Activated T-helper 1 cell treated with anti-CD3 and anti-CD28 coated beads, Interleukin-2, amount 50 U/mL, for 16 hours (primary cell): ENCODE measurements around the gene DUSP10.

Source experiments
- DNase-seq, 2 donors: peaks; one replicate each; pipeline ENCODE4 v3.0.0-alpha.2; 2020; ENCODE audit warnings: low read depth in 1 of 2, low spot score in 1 of 2

The DUSP10 gene

DNA sequence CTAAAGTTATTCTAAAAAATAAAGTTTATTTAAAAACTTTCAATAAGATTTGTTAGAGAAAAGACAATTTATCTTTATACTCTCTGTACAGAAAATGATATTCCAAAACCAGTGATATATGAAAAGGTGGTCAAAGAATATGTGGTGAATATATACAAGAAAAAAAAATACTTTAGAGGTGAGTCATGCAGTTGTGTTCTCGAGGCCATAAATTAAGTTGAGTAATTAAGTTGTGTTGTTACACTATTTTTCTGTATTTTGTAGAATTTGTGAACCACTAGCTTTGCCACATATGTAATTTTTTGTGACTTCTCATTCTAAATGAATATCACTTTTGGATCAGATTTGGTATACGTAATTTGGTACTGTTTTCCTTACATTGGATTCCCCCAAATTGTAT is 23.6 kb upstream of the DUSP10 start:
- no peak for DNase-seq

DNA sequence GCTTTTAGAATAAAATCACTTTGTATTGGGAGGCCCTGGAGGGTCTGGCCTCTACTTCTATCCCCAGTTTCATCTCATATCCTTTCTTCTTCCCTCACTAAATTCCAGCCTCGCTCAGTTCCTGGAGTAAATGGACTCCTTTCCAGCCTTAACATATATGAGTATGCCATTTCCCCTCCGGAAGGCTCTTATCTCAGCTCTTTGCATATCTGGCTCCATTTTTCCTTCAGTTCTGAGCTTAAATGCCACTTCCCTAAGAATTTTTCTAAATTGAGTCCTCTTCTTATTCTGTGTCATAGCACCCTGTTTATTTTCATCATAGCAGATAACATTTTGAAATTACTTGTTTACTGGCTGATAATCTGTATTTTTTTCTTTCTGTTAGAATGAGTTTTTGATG is 20.2 kb upstream of the DUSP10 start:
- DNase-seq, result no peak

DNA sequence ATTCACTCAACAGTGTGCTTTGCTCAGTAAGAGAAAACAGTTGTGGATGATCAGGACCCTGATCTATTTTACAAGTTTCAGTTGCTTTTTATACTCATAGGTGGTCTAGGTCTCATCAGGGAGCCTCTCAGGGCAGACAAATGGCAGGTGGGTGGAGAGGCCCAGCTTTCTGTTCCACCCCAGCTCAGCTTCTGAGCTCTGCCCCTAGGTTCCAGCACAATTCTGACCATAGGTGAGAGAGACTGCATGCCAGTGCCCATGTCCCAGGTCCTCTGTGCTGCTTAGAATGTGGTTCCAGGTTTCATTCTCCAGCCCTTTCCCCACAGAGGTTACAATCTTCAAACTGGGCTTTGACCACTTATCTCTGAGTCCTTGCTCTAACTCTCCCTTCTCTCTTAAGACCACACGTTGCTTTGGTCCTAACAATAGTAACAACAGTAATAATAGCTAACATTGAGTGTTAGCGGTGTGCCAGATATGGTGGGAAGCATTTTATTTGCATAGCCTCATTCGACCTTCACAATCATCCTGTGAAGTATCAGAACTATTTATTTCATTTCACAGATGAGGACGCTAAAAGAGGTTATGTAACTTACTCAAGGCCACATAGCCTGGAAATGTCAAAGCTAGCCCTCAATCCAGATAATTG is 19.6 kb upstream of the DUSP10 start:
- no peak for DNase-seq

DNA sequence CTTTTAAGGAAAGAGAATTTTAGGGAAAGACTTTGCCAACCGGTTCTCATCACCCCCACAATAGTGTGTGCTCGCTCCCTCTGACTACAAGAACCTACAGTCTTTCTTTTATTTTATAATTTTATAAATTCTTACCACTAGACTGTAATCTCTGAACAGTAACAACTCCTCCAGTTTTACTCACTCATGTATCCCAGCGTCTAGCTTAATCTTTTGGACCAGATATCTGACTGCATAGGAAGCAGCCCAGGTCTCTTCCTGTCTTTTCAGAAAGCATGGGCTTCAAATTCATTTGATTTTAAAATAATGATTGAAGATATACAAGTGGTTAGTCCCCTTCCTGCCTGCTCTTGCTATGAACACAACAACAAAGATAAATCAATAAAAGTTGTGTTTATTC is 19.0 kb upstream of the DUSP10 start:
- no peak for DNase-seq

DNA sequence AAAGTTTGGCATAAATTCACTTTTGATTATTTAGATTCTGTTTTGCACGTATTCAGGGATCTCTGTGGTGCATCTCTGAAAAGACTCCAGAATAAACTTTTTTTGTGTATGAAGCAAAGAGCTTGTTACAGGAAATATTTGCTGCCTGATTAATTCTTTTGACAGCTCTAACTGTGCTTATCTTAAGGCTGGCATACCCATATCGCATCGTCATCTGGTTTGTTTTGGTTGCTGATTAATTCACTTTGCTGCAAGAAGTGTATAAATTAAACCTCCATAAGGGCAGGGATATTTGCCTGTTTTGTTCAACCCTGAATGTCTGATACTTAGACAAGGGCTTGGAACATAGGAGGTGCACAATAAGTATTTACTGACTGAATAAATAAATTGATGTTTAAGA is 17.5 kb upstream of the DUSP10 start:
- no peak for DNase-seq

DNA sequence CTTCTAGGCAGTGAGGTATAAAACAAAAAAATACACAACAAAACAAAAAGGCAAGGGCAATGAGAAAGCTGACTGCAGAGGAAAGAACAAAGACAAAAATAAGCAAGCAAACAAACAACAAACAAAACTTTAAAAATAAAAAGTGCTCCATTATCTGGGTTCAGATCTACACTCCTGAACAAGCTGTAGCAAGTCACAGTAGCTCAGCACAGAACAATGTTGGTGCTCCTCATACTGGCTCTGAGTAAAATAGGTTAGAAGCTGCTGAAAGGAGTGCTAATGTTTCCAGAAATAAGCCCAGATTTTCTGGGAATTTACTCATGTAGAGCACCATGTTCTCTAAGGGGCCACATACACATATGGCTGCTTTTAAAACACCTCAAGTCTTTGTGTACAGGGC is 16.6 kb upstream of the DUSP10 start:
- no peak for DNase-seq

DNA sequence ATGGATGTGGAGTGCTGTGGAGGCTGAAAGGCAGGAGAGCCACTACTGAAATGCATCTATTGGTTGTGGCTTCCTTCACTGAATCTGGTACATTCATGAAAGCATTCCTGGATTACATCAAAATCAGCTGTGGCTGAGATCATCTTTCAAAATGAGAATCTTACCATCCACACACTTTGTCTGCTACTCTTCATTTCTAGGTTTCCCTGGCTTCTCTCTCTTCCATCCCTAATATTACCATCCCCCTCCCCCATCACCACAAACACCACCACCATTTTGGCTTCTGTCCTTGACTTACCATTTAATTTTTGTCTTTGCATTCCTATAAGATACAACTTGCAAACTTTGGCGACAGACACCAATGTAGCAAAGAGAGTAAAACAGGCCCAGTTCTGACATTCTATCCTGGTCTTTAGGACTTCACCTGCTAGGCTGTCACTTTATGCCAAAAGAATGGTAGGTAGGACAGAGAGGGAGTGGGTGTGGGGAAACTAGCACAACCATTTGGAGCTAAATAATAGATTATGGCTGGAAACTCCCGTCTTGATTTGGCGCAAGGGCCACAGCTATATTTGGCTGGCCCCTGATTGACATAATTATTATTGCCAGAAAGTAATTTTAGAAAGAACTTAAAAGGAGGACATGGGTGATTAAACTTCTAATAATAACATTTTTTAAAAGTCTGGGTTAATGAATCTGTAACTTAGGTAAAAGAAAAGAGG is 15.1 kb upstream of the DUSP10 start:
- no peak for DNase-seq

DNA sequence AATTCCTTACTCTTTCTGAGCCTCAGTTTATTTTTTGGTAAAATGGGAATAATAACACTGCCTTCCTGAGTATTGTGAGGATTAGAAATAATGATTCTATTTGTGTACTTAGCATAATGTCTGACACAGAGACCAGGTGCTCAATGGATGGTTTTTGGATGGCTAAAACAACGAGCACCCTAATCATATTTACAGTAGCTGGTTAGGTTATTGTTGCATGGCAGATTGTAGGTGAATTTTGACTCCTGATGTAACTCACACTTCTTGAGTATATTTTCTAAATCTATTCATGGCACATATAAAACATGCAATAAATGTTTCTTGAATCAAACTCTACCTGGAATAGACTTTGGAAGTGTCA is 11.9 kb upstream of the DUSP10 start:
- no peak for DNase-seq

DNA sequence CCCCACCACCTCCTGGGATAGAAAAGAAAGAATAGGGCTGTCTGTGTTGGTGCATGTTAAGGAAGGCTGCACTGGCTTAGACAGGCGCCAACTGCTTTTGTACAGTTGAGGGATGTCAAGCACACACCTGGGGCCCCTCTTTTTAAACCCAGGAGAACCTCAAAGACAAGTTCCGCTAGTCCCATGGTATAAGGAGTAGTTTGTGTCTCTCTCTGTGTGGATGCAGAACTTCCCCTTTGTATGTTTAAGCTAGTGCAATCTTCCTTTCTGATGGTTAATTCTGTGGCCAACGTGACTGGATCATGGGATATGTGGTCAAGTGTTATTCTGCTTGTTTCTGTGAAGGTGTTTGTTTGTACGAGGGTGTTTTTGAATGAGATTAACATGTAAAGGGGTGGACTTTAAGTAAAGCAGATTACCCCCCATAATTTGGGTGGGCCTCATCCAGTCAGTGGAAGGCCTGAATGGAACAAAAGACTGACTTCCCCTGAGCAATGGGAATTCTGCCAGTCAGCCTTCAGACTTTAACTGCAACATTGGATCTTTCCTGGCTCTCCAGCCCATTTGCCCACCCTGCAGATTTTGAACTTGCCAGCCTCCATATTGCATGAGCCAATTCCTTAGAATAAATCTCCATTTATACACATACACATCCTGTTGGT is 9.5 kb upstream of the DUSP10 start:
- DNase-seq, result no peak

DNA sequence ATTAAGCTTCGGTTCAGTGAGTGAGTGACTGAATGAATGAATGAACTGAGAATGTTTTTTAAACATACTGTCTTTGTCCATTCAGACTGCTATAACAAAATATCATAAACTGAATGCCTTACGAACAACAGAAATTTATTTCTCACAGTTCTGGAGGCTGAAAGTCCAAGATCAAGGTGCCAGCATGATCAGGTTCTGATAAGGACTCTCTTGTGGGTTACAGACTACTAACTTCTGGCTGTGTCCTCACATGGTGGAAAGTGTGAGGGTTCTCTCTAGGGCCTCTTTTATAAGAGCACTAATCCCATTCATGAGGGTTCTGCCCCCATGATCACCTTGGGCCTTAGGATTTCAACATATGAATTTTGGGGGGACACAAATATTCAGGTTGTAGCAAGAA is 7.1 kb upstream of the DUSP10 start:
- DNase-seq, result no peak

DNA sequence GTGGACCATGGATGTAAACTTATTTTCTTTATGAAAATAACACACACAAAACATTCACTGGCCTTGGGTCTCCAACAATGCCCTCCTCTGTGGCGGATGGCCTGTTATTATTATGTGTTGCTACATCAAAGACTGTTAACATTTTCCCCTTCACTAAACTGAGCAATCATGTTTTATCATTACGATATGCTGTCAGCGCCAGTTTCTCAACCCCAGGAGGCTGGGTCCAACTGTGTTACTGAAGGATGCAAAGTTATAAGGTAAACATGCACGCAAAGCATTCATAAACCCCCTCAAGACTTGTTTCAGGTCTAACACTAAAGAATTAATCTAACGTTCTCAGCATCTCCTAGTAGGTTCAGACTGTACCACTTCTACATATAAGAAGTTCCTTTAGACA is 6.0 kb upstream of the DUSP10 start:
- no peak for DNase-seq

DNA sequence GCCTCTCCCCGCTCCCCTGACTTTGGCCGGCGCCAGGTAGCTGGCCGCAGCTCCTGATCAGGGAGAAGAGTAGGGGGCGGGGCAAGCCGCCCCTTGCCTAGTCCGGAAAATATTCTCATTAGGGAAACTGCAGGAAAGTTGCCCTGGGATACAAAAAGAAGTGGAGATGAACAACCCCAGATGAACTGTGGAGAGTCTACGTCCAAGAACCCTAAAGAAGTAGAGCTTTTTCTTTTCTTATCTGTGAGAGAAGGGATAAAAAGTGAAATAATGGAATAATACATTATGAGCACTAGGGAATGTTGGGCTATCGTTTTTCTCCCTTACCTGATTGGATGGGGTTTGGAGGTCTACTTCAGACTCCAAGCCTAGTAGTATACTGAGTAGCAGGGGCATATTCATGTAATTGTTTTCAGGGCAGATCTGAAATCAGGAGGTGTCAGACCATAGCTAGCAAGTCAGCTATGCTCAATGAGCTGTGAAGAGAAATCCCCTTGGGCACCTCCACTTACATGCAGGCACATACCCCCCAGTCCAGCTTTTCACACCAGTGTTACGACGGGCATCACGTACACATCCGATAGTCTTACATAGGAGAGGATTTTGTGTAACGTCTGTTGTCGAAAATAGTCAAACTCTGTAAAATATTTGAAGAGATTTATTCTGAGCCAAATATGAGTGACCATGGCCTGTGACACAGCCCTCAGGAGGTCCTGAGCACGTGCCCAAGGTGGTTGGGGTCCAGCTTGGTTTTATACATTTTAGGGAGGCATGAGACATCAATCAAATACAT is 1.7 kb upstream of the DUSP10 start:
- DNase-seq, result no peak

DNA sequence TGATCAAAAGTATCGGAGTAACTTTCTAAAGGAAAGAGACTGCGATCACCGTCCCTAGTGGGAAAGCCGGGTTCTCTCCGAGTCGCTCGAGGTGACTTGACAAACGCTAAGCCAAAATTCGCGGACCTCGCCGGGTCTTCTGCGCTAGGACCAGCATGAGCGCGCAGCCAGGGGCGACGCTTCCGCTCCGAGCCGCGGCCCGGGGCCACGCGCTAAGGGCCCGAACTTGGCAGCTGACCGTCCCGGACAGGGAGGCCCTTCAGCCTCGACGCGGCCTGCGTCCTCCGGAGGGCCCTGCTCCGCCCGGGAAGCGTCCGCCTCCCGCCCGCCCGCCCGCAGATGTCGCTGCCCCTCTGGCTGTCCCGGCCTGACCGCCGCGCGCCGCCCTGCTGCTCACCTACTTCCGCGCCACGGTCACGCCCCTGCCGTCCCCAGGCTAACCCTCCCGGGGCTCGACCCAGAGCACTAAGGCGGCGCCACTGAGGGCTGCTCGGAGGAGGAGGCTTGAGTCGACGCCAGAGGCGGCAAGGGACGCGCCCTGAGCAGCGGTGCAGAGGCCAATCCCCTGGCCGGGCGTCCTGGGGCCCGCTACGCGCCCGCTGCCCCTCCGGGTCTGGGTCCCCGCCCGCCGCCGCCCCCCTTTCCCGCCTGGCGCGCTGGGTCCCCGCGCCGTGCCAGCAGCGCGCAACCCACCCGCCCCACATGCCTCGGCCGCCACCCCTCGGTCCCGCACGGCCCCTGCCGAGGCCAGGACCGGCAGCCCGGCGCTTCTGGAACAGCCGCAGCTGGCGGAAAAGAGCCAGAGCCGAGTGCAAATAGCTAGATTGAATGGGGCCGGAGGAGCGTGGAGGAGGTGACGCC is 896 bp upstream of the DUSP10 start:
- DNase-seq, result peak; percentile 54 to 69

DNA sequence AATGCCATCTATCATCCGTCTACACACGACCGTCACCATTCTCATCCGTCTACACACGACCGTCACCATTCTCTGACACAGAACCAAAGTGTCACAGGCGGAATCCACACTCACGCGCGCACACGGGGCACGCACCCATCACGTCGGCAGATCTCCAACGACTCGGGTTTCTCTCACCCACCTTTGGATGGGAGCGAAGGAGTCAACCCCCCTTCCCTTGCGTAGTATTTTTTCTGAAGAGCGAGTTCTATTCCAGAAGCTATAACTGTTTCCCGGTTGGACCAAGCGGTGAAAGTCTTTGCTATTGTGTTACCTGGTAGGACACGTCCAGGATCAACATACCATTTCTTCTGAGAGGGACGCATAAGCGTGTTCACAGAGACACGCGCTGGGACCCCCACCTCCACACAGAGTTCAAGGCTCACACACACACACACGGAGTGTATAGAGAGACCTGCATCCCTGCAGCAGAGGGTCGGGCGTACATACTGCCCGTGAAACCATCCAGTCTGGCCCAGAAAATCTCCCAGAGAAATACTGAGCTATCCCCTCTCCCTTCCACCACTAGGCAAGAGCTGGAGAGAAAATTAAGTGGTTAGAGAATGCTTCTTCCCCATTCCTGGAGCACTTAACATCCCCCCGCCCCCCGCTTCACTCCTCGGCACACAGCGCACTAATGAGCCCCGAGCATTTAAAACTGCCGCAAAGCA is 741 bp downstream of the DUSP10 start:
- DNase-seq, result no peak

DNA sequence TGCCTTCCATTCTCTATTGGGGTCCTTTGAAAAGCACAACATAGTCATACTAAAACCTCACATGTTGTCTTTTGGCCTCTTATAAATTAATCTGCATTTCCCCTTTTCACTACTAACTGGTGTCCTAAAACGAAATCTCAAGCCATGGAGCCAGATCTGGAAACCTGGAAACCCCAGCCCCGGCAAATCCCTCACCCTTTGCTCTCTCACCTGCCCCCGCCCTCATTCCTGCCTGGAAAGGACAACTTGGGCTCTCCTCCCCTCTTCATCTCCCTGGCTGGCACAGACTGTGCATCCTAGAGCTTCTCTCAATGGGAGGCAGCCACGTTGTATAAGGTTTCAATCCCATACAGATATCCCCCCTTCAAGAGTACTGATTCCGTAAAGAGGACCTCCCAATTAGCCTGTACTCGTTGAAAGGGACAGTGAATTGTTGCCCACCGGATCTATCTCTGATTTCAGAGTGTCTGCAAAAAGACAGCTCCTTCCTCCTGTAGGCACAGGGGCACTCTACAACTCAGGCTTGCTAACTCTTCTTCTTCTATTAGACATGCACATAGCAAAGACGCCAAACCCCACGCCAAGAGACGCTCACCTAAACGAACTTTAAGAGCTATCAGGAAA is 1.4 kb downstream of the DUSP10 start:
- DNase-seq, result no peak

DNA sequence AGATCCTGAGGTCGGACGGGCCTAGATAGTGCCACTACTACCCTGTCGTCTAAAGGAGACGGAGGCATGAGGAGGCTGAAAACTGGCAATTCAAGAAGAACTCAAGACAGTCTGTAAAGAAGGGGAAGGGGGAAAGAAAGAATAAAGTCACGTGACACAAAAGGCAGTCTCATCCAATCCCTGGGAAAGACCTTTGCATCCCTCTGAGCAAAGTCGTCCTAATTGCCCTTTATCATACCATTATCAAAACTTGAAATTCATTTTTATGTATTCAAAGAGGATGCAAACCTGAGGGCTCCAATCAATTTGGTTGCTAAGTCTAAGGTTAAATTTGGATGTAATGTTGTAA is 2.2 kb downstream of the DUSP10 start:
- DNase-seq, result no peak

DNA sequence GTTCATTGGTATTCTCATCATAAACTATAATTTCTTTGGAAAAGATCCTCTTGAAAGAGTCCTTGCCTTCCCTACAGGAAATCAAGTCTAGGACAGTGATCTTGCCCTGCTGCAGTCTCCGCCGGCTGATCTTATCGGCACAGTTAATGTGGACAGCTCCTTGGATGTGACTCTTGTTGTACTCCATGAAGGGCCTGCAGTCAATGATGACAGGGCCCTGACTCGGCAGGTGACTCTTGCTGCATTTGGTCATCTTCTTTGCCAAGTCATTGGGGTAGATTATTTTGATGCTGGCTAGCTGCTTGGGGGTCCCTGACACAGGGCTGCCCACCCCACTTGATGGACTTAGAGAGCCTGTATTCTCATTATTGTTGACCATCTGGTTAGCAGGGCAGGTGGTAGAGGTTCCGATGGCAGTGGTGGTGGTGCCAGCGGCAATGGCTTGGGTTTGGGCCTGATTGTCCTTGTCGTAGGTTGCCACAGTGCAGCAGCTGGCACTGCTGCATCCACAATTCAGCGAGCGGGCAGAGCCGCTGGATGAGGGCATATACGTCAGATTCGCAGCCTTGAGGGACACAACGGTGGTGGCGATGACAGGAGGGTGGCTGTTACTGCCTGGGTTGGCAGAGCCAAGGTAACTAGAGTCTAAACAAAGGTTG is 2.7 kb downstream of the DUSP10 start:
- no peak for DNase-seq

DNA sequence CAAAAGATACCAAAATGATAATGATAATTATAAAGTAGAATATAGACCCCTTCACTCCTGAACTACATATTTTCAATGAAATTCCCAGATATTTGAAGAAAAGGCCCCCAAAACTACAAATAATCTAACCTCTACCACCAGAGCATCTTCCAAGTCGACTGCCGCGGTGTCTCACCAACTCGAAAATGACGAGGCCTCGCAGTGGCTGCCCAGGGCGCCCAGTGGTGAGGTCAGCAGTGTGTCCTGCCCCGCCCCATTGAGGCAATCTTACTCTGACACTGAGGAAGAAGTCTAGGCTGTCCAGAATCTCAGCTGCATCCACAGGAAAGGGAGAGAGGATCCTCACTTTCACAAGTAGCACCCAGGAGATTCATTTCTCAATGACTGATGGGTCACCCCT is 5.2 kb downstream of the DUSP10 start:
- DNase-seq, result no peak

DNA sequence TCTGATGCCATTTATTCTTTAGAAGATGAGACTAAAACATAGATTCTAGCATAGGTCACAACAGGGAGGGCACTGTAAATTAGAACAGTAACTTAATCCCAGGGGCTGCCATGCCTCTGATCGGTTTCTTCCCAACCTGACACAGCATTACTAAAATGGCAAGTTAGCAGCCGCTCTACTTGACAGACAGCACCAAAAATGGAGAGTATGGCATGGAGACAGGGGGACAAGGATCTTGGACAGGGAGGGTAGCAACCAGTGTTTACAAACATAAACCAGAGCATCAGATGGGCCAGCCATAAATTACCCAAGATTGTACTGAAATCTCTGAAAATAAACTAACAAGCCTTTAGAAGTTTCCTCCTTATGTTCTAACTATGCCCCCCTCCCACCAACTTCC is 5.9 kb downstream of the DUSP10 start:
- no peak for DNase-seq
